GM19463 (cell line): ENCODE data around the gene ZBTB20.

Experiments used
- ATAC-seq: cut with Tn5 transposase; IDR thresholded peaks from one replicate; pipeline ENCODE4 v1.9.1; 2021; ENCODE audit warnings: mild to moderate bottlenecking, moderate library complexity; ENCODE audit not compliant: unreplicated experiment

Gene ZBTB20

DNA sequence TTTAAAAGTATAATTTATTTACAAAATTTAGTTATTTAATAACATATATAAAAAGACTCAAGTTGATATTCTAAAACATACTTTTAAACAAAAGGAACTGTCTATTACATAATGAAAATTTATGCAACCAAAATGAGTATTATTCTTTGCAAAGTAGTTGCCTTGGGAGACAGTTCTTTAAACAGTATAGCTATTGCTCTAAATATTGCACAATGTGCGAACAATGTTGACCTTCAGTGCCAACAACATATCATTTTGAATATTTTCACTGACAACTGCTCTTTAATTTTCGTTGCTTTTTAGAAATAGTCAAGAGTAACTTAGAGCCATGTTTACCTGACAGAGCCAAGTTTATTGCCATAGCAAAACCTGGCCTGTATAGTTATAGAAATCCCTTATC, 124.9 kb downstream of the ZBTB20 start:
- no peak for ATAC-seq

- ATAC-seq: no peak
These were observed 126.0 kb downstream of the ZBTB20 start for GRCh38 chr3:115021061-115021460.

GRCh38 chr3:115019900-115020299, 127.2 kb downstream of the ZBTB20 start:
- no peak for ATAC-seq

DNA sequence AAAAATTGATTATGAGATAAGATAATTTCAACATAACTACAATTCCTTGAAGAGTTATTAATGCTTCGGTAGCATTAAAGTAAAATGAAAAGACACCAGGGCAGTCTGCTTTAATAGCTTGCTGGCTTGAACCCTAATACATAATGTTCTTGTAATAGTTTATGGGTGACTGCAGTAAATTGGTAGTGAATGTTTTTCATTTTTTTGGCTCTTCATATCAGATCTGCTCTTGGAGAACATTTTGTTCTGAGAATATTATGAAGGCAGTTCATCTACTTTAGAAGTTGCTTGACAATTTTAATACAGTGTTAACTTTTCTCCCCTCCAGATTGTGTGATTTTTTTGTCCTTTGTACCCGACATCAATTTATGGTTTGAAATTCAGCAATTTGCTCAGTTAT, 128.4 kb downstream of the ZBTB20 start:
- ATAC-seq: no peak

DNA sequence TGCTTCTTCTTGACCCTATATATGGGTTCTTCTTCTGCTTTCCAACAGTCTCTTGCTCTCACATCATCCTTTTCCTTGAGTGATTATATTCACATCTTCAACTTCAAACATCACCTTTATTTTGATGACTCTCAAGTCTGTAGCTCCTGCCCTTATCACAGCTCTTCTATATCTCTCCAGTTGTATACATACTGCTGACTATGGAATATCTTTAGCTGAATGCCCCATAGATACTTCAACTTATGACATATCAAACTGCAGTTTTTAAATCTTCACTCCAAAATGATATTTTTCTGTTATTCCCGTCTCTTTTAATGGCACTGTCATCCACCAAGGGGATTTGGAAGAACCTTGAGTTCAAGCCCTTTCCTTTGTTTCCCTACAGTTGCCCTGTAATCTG, 139.1 kb downstream of the ZBTB20 start:
- no peak for ATAC-seq

DNA sequence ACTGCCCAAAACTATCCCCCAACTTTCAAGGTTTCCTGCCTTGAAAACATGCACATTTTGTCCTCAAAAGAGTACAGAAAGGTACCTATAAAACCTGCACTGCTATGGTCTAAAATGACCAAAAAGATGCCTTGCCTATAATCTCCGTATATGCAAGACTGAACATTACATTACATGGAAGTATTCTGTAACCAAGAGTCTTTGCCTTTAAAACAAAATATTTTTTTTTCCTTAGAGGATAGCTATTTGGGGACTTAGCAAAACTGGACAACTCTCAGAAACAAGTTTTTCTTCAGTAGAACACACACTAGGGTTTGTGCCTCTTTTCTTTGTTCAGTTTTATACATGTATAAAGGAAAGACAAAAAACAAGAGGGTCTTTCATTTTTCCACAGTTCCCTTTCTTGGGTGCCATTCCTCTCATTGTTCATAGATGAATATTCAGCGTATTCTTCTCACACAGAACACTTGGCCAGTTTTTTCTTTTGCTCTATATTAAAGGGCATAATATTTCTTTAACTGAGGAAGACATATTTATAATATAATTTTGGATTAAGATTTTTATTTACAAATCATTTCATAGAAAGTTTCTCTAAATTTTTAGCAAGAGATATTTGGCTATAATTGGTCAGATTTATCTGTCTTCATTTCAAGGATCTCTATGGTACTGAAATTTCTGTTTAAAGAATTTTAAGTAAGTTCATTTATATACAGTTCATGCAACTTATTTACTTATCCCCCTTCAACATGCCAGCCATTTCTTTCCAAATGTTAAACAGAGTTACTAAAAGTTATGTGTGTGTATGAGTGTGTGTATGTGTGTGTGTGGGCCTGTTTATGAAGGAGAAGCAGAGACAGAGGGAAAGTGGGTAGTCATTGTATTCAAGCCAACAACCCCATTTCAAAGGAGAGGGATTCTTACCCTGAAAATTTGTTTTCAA, 142.6 kb downstream of the ZBTB20 start:
- ATAC-seq: no peak

- no peak for ATAC-seq
These were observed 148.0 kb downstream of the ZBTB20 start for GRCh38 chr3:114998971-114999579.

DNA sequence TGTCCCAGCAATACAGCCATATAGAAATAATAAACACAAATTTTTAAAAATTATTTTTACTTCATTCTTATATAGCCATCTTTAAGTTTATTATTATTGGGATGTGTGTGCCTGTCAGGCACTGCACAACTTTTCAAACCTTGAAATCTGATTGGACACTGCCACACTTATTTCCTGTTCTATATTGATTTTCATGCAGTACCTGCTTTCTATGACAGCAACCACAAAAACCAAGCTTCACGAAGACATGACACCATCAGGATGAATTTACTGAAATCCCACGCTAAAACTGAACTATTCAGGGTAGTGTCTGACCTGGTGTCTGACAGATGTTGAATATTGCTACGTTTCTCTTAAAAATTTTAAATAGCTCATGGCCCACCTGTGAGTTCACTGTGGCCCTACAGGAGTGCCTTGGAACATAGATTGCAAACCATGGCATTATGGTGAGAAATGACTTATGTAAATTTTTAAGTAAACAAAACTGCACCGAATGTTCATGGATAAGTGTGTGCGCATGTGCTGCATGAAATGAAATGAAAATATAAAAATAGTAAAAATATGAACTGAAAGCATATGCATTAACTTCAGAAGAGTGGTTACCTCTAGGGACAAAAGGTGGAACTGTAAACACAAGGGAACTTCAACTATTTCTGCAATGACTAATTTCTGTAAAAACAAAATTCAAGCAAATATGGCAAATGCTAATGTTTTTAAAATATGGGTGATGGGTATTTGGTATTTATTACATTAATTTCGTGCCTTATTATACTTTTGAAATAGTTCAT, 152.3 kb downstream of the ZBTB20 start:
- ATAC-seq: peak; percentile 47

DNA sequence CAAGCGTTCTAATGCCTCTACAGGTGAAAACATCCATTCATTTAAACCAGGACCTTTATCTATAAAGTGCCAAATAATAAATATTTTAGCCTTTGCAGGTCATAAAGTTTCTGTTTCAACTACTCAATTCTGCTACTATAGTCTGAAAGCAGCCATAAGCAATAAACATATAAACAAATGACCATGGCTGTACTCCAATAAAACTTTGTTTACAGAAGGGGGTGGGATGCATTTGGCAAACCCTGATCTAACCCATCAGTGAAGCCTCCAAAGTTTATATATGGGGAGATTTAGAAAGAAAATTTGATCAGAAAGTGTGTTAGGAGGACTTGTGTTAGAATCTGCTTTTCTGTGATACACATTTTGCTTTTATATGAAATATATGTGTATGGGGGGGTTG, 161.3 kb downstream of the ZBTB20 start:
- ATAC-seq: no peak

- ATAC-seq: no peak
These were observed 163.8 kb downstream of the ZBTB20 start for GRCh38 chr3:114983248-114983647.

DNA sequence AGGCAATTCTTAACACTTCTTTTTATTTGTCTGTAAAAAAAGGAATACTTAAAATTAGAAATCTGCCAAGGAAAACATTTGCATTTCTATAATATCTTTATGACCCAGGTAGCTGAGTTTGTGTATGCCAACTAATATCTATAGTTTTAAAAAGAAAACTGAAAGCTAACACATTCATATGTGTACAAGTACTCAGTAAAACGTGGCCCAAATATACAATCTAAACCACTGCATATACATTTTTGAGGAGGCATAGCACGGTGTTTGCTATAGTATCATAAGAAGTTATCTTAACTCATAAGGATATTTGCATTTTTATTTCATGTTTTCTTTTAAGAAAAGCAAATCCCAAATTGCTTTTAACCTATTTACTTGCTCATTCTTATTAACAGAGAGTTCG, 172.7 kb downstream of the ZBTB20 start:
- peak; percentile 89 for ATAC-seq

DNA sequence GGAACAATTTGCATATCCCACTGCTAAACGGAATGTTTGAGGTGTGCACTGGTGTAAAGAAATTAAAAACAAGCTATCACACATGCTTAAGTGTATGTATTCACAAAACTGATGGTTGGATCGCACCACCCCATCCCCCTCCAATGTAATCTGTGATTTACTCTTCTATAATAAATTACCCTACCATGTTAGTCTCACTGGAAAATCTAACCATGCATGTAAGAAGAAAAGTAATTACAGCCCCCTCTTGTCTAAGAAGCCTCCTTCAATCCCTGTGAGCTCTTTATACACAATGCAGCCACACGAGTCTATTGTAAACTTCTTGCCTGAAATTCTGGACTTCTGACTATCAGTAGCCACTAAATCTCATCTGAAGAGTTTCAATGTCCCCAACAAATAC, 173.6 kb downstream of the ZBTB20 start:
- ATAC-seq: no peak

DNA sequence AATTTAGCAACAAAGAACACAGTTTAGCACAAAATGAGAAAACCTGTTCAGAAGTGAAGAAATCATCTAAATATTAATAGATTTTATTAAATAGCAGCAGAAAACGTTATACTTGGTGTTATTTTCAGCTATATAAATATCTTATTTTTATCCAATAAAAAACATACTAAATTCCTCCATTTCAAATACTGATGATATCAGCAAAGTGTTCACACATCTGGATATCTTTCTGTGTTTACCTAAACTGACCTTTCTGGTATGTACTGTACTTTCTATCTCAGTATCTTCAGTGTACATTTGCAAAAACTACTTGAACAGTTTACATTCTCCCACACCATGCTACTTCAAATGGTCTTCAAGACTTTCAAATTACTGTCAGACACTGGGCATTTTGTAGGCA, 179.9 kb downstream of the ZBTB20 start:
- ATAC-seq: no peak

DNA sequence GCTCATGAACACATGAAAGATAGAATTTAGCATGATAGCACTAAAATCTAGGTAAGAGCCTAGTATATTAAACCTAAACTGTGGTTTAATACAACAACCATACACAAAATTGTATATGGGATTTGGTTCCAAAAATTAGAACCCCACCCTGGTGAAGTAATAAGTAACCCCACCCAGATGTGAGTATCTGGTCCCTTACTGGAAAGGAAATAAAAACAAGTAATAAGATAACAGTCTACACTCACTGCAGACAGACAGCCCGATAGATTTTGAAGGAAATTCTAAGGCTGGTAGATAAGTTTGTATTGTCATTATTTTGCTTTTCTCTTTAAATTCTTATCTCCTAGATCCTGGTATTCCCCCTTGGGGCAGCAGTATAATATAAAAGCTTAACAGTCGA, 184.9 kb downstream of the ZBTB20 start:
- ATAC-seq: no peak

- no peak for ATAC-seq
These were observed 188.2 kb downstream of the ZBTB20 start for GRCh38 chr3:114958930-114959329.

DNA sequence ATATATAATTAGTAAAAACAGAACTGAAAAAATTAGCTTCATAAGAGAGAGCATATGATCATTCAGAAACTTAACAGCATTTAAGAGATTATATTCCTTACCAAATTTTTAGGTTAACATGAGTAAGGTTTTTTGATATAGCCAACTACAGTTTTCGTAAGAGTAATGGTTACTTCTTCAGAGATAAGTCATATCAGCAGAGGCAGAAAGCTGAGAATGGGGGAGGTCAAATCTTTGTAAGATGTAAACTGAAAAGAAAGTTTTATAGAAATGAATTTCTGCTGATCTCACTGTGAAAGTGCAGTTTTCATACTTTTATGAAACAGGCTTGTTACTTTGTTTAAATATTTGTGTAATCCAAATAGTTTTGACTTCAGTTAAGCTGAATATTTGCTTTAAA, 193.3 kb downstream of the ZBTB20 start:
- no peak for ATAC-seq

DNA sequence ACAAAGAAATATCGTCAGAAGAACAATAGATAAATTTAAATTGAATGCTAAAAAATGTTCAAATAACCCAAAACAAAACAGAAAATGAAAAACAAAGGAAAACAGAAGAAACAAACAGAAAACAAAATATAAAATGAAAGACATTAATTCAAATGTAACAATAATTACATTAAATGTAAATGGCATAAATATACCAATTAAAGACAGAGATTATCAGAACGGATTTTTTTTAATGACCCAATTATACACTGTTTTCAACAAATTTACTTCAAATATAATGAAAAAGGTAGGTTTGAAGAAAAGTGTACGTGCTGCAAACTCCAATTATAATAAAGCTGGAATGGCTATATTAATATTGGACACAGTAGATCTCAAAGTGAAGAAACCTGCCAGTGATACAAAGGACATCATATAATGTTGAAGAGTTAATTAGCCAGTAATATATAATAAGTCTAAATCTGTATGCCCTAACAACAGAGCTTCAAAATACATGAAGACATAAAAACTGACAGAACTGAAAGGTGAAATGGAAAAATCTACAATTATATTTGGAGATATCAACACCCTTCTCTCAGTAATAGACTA, 193.8 kb downstream of the ZBTB20 start:
- no peak for ATAC-seq

GRCh38 chr3:114942773-114943172, 204.3 kb downstream of the ZBTB20 start:
- no peak for ATAC-seq

- no peak for ATAC-seq
These were observed 205.3 kb downstream of the ZBTB20 start for GRCh38 chr3:114941626-114942309.

GRCh38 chr3:114939920-114940319, 207.2 kb downstream of the ZBTB20 start:
- no peak for ATAC-seq

DNA sequence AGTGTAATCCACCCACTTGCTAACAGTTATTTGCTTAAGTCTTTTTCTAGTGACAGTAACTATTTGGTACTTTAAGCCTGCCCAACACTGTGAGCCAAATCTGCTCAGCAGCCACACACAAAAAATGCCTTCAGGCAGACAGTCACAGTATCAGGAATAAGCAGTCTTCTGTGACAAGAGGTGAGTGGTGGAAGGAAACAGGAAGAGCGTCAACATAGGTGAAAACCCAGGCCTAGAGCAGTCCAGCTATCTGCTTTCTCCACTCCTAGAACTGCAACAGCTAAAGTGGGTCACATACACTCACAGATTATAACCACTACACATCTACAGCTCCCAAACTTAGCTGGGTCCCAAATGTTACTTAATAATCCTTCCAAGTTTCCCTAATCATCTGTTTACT, 213.7 kb downstream of the ZBTB20 start:
- ATAC-seq: no peak
